Hematopoietic multipotent progenitor cell treated with erythropoietin and hydrocortisone succinate and interleukin-3 and kit ligand, for 8 days (in vitro differentiated cells): Measurements from ENCODE around the gene SH2B3.
"Not testable (repeated sequence)": the region's sequence is repeated elsewhere in the genome, so short reads cannot be mapped to it uniquely, and the experiment has no call there.

Experiments used
- DNase-seq: peaks from one replicate; pipeline ENCODE4 v3.0.0-alpha.2; 2015

Gene SH2B3

GRCh38 chr12:111445726-111446581 is 40.2 kb downstream of the SH2B3 start:
- no peak for DNase-seq

DNA sequence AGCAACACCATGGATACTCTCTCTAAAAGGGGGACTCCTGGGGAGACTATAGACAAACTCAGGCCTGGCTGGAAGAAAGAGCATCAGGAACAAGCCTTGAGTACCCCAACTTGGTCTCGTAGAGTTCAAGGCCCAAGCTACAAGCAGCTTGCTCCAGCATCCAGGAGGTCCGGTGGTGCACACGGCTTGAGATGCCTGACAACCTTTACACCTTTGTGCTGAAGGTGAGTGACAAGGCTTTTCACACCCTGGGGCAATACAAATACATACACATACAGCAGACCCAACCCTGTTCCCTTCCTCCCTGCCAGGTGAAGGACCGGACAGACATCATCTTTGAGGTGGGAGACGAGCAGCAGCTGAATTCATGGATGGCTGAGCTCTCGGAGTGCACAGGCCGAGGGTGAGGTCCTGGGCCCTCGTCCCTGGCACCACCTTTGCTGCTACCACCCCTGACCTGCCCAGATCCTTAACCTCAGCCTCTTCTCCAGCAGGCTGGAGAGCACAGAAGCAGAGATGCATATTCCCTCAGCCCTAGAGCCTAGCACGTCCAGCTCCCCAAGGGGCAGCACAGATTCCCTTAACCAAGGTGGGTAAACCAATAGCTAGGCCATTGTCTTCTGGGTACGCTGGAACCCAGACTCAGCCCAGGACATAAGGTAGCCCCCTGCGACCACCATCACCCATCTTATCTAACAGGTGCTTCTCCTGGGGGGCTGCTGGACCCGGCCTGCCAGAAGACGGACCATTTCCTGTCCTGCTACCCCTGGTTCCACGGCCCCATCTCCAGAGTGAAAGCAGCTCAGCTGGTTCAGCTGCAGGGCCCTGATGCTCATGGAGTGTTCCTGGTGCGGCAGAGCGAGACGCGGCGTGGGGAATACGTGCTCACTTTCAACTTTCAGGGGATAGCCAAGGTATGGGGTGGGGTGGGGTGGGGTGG is 41.2 kb downstream of the SH2B3 start:
- DNase-seq, result no peak

GRCh38 chr12:111447571-111448265 is 42.0 kb downstream of the SH2B3 start:
- no peak for DNase-seq

- DNase-seq, result no peak
Observed at GRCh38 chr12:111448266-111448830, 42.6 kb downstream of the SH2B3 start.

DNA sequence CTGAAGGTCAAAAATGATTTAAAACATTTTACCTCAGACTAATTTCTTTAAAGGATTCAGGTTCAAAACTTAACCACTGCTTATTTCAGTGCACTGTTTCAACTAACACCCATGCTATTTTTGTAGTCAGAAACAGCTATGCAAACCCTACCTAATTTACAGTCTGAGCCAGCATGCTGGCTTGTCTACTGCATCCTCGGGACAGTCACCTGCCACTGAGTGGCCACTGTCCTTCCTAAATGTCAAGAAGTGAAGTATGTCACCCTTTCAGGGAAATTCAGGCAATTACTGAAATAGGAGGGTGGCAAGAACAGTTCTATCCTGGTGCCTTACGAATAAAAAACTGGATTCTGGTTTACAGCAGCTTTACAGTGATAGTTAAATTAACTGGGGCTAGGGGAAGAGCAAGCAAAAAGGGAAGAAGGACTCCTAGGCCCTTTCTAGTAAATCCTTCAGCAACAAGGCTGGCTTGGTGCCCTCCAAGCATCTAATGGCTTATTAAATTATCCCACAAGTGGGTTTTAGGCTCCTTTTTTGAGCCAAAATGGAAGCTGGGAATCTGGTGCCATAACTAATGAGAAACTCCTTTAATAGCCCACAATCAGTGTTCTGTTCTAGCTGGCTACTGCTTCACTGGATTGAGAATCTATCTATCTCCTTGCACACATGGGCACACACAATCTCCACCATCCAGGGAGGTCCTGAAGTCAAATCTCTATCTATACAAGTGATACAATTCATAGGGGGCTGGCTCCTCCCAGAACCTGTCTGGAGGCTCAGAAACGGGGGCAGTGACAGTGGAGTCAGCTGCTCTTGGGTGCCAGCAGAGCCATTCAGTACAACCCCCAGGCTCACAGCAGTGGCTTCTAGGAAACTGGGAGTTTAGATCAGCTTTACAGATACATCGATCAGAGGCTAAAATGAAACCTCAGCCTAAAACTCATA is 43.4 kb downstream of the SH2B3 start:
- DNase-seq, result peak; percentile 56

DNA sequence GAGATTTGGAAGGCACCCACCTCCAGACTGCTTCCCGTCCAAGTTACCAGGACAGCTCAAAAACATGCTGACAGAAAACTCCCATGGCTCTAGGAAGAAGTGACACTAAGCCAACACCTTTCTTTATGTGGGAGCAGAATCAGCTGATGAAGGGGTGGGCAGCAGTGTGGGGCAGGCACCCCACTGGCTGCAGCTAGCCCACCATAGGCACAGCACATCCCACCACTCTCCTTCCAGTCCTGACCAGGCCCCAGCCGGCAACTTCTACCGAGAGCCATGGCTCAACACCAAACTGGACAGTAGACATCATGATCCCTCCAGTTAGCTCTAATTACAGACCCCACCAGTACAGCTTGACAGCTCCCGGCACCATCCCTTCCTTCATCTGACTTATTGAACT is 45.0 kb downstream of the SH2B3 start:
- DNase-seq, result no peak

DNA sequence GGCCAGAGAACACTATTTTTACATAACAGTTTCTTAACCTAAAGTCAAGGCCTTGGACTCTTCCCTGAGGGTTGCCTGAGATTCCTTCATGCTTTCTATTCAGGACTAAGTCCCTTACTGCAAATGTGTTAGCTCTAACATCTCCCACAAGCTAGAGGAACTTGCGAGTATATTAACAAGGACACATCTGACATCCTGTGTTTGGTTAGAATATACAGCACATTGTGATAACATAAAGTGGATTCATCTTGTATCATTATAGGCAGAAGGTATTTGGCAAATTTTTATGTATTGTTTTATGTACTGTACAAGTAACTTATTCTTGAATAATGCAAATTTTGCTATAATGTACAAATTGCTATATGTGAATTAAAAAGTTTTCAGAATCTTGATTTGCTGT is 45.5 kb downstream of the SH2B3 start:
- DNase-seq, result no peak

DNA sequence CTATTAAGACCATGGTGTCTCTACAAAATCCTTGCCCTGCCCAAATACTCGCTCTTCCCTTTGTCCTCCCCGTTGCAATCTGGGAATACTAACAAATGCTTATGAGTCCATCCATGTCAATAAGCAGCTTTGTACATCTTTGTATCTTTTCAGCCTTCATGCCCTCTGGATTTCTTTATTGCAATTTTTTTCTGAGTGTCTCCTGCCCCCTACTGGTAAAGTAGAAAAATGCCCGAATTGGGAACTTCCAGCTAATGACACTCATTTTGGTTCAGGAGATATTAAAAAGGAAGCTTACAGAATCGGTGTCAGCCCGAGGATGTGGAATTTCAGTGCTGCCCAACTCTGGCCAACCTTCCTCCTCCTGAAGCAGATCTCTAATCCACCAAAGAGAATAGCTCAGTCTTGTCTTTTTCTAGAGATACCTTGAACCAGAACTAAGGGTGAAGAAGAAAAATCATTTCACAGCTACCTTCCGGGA is 46.0 kb downstream of the SH2B3 start:
- peak; percentile 80 for DNase-seq

GRCh38 chr12:111453071-111453989 is 47.6 kb downstream of the SH2B3 start:
- no peak for DNase-seq

GRCh38 chr12:111454311-111454710 is 48.6 kb downstream of the SH2B3 start:
- DNase-seq, result no peak

DNA sequence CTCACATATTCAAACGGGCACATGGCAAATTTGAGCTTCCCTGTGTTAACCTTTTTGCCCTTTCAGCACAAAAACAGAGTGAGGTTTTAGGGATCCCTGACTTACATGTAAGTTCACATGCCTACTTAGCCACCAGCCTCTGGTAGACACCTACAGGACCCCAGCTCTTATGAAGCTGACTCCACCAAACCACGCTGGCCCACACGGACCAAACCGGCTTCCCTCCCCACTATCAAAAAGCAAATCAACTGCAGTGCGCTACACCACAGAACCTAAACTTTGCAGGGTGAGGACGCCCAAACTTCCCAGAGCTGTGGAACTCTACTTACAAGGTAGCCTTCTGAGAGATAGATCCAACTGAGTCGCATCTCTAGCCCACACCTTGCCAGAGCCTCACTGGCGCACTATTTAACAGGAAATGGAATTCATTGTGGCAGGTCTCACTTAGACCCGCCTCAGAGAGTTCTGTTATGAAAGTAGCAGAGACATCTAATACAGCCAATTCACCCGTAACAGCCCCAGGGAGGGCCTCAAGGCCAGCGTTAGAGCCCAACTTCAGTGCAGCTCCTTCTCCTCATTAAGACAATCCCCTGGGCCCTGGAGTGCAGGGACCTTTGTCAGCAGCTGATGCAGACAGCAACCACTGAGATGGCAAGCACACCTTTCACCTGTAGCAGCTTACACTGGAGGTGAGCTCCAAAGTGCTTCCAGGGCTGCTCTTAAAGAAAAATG is 49.2 kb downstream of the SH2B3 start:
- DNase-seq, result no peak

GRCh38 chr12:111455448-111456320 is 50.0 kb downstream of the SH2B3 start:
- DNase-seq, result no peak

GRCh38 chr12:111457071-111457470 is 51.3 kb downstream of the SH2B3 start:
- DNase-seq, result no peak

- DNase-seq, result no peak
Observed at GRCh38 chr12:111457577-111457976, 51.9 kb downstream of the SH2B3 start.

DNA sequence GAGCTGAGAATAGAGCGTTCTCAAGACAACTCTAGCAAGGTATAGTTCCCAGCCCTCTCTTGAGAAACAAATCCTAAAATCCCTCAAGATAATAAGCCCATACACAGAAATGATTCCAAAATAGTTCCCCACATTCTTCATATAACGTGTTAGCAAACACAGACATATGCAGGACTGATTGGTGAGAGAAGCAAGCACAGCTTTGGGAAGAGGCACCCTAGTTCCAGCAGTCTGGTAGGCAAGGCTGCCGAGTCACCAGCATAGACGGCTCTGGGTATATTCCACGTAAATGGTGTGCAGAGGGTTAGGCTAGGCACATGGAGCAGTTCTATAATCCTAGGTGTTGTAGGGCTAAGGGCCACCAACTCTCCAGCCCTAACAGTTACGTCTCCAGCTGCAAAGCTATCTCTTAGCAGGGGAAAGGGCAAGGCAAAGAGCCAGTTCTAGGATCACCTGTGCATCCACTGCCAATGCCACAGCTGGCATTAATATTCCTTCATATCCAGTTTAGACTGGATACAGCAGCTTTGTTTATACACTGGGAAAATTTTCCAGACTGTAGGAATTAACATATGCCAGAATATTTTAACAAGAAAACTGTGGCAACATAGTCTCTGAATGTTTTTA is 52.9 kb downstream of the SH2B3 start:
- no peak for DNase-seq

- not testable (repeated sequence) for DNase-seq
Observed at GRCh38 chr12:111460111-111460510, 54.4 kb downstream of the SH2B3 start.

DNA sequence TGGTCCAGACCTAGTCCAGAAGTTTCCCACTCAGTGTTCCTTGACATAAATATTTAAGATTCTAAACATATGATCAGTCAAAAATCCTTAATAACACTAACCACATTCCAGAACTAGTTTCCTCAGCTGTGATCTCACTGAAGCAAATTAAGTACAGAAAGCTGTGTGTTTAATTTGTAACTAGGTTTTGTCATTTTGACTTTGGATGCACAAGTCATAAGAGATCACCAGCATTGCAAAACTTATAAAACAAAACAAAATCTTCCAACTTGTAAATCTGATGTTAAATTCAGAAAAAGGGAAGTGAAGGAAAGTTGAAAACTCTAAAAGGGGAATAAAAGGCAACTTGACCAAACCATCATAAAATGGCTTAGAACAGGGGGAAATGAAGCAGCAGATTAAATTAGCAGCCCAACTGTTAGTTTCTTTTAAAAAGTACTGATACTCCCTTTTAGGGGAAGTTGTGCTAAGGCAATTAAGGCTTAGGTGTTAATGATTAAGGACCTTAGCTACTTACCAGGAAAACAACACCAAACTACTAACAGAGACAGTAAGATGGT is 56.6 kb downstream of the SH2B3 start:
- no peak for DNase-seq
